HEK293 (cell line): ENCODE data around the gene TRPM2.
"Not testable (repeated sequence)": the region's sequence is repeated elsewhere in the genome, so short reads cannot be mapped to it uniquely, and the experiment has no call there.

Experiments
- CTCF ChIA-PET: fragments of 350-600 bp; formaldehyde crosslinking; extraction: SDS; loops from one replicate; lab custom pipeline; 2021; ENCODE audit warnings: antibody characterized with exemption; lab: Yijun Ruan, JAX
- POLR2A ChIA-PET: fragments of 300-600 bp; formaldehyde crosslinking; extraction: SDS; loops from one replicate; lab custom pipeline; 2020; ENCODE audit warnings: antibody characterized with exemption, inconsistent platforms; lab: Yijun Ruan, JAX
- H3K27ac ChIP-seq: fragments of 200-500 bp; sonication (Bioruptor generic); 2 replicates; pipeline ENCODE4 v1.5.1; 2014; ENCODE audit warnings: low read depth, low read length, control low read depth, inconsistent platforms; ENCODE audit errors: extremely low read depth
- H3K36me3 ChIP-seq, 2 experiments: fragments of 200-500 bp in 1 of 2; sonication (Bioruptor generic) in 1 of 2; 1 replicate in 1 of 2; 2 replicates in 1 of 2; pipeline ENCODE4 v1.5.1; 2014 to 2017; ENCODE audit warnings: inconsistent platforms in 2 of 2, low read length in 2 of 2; ENCODE audit not compliant: control insufficient read depth in 2 of 2, insufficient read depth in 1 of 2
- H3K4me1 ChIP-seq: fragments of 200-500 bp; sonication (Bioruptor generic); 2 replicates; pipeline ENCODE4 v1.5.1; 2014; ENCODE audit warnings: mild to moderate bottlenecking, low read length, inconsistent platforms; ENCODE audit not compliant: control insufficient read depth, insufficient read depth
- H3K4me3 ChIP-seq: 2 replicates; pipeline ENCODE4 v1.5.1; 2011; ENCODE audit warnings: low read depth, mild to moderate bottlenecking, control low read depth, low read length, moderate library complexity
- H3K9me3 ChIP-seq: fragments of 200-500 bp; sonication (Bioruptor generic); 2 replicates; pipeline ENCODE4 v1.5.1; 2014; ENCODE audit warnings: low read depth, low read length, inconsistent platforms; ENCODE audit not compliant: control insufficient read depth, insufficient read depth
- HOXC10 ChIP-seq: sonication (generic); formaldehyde crosslinking; IDR thresholded peaks from 2 replicates; pipeline ENCODE4 v1.8.1; 2023; ENCODE audit warnings: mild to moderate bottlenecking, missing genetic modification reagents
- KLF10 ChIP-seq: fragments of 450-650 bp; IDR thresholded peaks from 2 replicates; pipeline ENCODE4 v1.5.1; 2018; ENCODE audit warnings: missing biosample characterization, mild to moderate bottlenecking, missing genetic modification characterization
- KLF16 ChIP-seq: fragments of 450-650 bp; formaldehyde crosslinking; IDR thresholded peaks from 2 replicates; pipeline ENCODE4 v1.5.1; 2017; ENCODE audit warnings: missing biosample characterization, missing genetic modification characterization
- PATZ1 ChIP-seq: fragments of 450-650 bp; formaldehyde crosslinking; IDR thresholded peaks from 2 replicates; pipeline ENCODE4 v1.5.1; 2016; ENCODE audit warnings: missing biosample characterization, missing genetic modification characterization
- PRDM1 ChIP-seq: fragments of 450-650 bp; formaldehyde crosslinking; IDR thresholded peaks from 2 replicates; pipeline ENCODE4; 2016; ENCODE audit warnings: missing biosample characterization, missing genetic modification characterization
- REPIN1 ChIP-seq: fragments of 450-650 bp; formaldehyde crosslinking; IDR thresholded peaks from 2 replicates; pipeline ENCODE4 v1.5.1; 2017; ENCODE audit warnings: missing biosample characterization, missing genetic modification characterization, low read depth
- YY2 ChIP-seq: fragments of 450-650 bp; formaldehyde crosslinking; IDR thresholded peaks from 2 replicates; pipeline ENCODE4 v1.5.1; 2016; ENCODE audit warnings: missing biosample characterization, missing genetic modification characterization
- ZBTB20 ChIP-seq: fragments of 450-650 bp; formaldehyde crosslinking; IDR thresholded peaks from 2 replicates; pipeline ENCODE4 v1.5.1; 2016; ENCODE audit warnings: missing biosample characterization, missing genetic modification characterization
- ZFP37 ChIP-seq: fragments of 450-650 bp; formaldehyde crosslinking; IDR thresholded peaks from 2 replicates; pipeline ENCODE4 v1.5.1; 2016; ENCODE audit warnings: missing biosample characterization, missing genetic modification characterization
- ZFP69B ChIP-seq: fragments of 450-650 bp; formaldehyde crosslinking; IDR thresholded peaks from 2 replicates; pipeline ENCODE4 v1.5.1; 2016; ENCODE audit warnings: missing biosample characterization, missing genetic modification characterization
- ZNF18 ChIP-seq: fragments of 450-650 bp; formaldehyde crosslinking; IDR thresholded peaks from 2 replicates; pipeline ENCODE4 v1.5.1; 2016; ENCODE audit warnings: missing biosample characterization, missing genetic modification characterization
- ZNF202 ChIP-seq: fragments of 450-650 bp; formaldehyde crosslinking; IDR thresholded peaks from 2 replicates; pipeline ENCODE4 v1.5.1; 2016; ENCODE audit warnings: missing biosample characterization, missing genetic modification characterization, borderline replicate concordance
- ZNF214 ChIP-seq: fragments of 450-650 bp; formaldehyde crosslinking; IDR thresholded peaks from 2 replicates; pipeline ENCODE4 v1.5.1; 2017; ENCODE audit warnings: missing biosample characterization, mild to moderate bottlenecking, missing genetic modification characterization, borderline replicate concordance
- ZNF223 ChIP-seq: fragments of 450-650 bp; formaldehyde crosslinking; IDR thresholded peaks from 2 replicates; pipeline ENCODE4 v1.5.1; 2016; ENCODE audit warnings: missing biosample characterization, missing genetic modification characterization
- ZNF366 ChIP-seq: fragments of 450-650 bp; formaldehyde crosslinking; conservative IDR thresholded peaks from 2 replicates; pipeline ENCODE4 v1.5.1; 2016; ENCODE audit warnings: missing biosample characterization, missing genetic modification characterization
- ZNF449 ChIP-seq: fragments of 450-650 bp; formaldehyde crosslinking; IDR thresholded peaks from 2 replicates; pipeline ENCODE4 v1.5.1; 2017; ENCODE audit warnings: missing biosample characterization, mild to moderate bottlenecking, missing genetic modification characterization, moderate library complexity
- ZNF544 ChIP-seq: fragments of 450-650 bp; formaldehyde crosslinking; IDR thresholded peaks from 2 replicates; pipeline ENCODE4 v1.5.0; 2017; ENCODE audit warnings: missing biosample characterization, missing genetic modification characterization
- TF ChIP-seq, protein P1 (sequence below): fragments of 450-650 bp; formaldehyde crosslinking; IDR thresholded peaks from 2 replicates; pipeline ENCODE4 v1.5.1; 2016; ENCODE audit warnings: missing biosample characterization, missing genetic modification characterization

TRPM2 gene

DNA sequence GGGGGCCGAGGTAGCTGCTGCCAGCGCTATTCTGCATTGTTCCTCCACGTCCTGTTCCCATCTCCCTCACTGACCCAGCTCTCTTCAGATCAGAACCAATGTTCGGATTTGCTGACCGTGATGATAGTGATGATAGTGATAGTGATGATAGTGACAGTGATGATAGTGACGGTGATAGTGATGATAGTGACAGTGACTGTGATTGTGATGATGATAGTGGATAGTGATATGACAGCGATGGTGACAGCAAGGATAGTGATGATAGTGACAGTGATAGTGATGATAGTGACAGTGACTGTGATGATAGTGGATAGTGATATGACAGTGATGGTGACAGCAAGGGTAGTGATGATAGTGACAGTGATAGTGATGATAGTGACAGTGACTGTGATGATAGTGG lies 51.1 kb downstream of the TRPM2 start:
- H3K4me1 ChIP-seq, H3K36me3 ChIP-seq, CTCF ChIA-PET, H3K4me3 ChIP-seq, H3K27ac ChIP-seq, H3K9me3 ChIP-seq, POLR2A ChIA-PET: not testable (repeated sequence)
- peak; percentile 97 for TF ChIP-seq PRDM1 (tag by site-specific recombination)

- Histone ChIP-seq H3K9me3 (no peaks in the 10 kb centered on the region), H3K4me1 (no peaks in the 10 kb centered on the region), H3K4me3 (no peak overlapping the region), H3K27ac (no peak overlapping the region), H3K36me3 (no peaks in the 10 kb centered on the region)
- ChIA-PET CTCF (no interaction called here), POLR2A (no interaction called here)
- TF ChIP-seq ZFP37 (tag by site-specific recombination), result no peak
- no peak for TF ChIP-seq ZNF214 (tag by site-specific recombination)
- TF ChIP-seq YY2 (tag by site-specific recombination), result no peak
- TF ChIP-seq, protein P1, sequence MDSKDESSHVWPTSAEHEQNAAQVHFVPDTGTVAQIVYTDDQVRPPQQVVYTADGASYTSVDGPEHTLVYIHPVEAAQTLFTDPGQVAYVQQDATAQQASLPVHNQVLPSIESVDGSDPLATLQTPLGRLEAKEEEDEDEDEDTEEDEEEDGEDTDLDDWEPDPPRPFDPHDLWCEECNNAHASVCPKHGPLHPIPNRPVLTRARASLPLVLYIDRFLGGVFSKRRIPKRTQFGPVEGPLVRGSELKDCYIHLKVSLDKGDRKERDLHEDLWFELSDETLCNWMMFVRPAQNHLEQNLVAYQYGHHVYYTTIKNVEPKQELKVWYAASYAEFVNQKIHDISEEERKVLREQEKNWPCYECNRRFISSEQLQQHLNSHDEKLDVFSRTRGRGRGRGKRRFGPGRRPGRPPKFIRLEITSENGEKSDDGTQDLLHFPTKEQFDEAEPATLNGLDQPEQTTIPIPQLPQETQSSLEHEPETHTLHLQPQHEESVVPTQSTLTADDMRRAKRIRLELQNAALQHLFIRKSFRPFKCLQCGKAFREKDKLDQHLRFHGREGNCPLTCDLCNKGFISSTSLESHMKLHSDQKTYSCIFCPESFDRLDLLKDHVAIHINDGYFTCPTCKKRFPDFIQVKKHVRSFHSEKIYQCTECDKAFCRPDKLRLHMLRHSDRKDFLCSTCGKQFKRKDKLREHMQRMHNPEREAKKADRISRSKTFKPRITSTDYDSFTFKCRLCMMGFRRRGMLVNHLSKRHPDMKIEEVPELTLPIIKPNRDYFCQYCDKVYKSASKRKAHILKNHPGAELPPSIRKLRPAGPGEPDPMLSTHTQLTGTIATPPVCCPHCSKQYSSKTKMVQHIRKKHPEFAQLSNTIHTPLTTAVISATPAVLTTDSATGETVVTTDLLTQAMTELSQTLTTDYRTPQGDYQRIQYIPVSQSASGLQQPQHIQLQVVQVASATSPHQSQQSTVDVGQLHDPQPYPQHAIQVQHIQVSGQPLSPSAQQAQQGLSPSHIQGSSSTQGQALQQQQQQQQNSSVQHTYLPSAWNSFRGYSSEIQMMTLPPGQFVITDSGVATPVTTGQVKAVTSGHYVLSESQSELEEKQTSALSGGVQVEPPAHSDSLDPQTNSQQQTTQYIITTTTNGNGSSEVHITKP (tag by site-specific recombination), result no peak
- TF ChIP-seq KLF16 (tag by site-specific recombination), result no peak
- no peak for TF ChIP-seq ZNF366
- TF ChIP-seq ZNF544 (tag by site-specific recombination), result no peak
- TF ChIP-seq ZNF449, result no peak
- no peak for TF ChIP-seq ZBTB20 (tag by site-specific recombination)
- no peak for TF ChIP-seq KLF10
- TF ChIP-seq ZFP69B (tag by site-specific recombination), result no peak
- TF ChIP-seq REPIN1, result no peak
- no peak for TF ChIP-seq PATZ1
- no peak for TF ChIP-seq ZNF202
- TF ChIP-seq HOXC10 (CRISPR knock-in tag), result no peak
- TF ChIP-seq ZNF18 (tag by site-specific recombination), result no peak
- TF ChIP-seq ZNF223 (tag by site-specific recombination), result no peak
These were observed 51.9 kb downstream of the TRPM2 start for GRCh38 chr21:44405091-44405947.
